ENCODE results near the gene OTOP2. TPM values are rescaled to one million over a fixed set of nuclear protein-coding genes. Genes with fewer than 3 reads are reported as not detected.

Gene OTOP2
- total and polyA plus RNA-seq, 2 of the 8 experiments (the other 6 are each of a cell fraction or from before 2014, with no cell fraction given), result 0.23 TPM; not detected in 1

- POLR2A ChIA-PET (ENCODE audit: partially characterized antibody), result interaction anchor here (1.0 to 2.3 kb wide), 2 partner anchors 8 to 10 kb away, joined by 3 to 7 read pairs; no protein-coding TSS in a partner anchor
- no peak for DNase-seq (ENCODE audit: low read depth in 1 of 2, low spot score in 2 of 2)
These were observed 7.2 kb upstream of the OTOP2 start for GRCh38 chr17:74916851-74917199.

More at GRCh38 chr17:74916851-74917199, 7.2 kb upstream of the OTOP2 start:
- H2BK12ac ChIP-seq (ENCODE audit: low read depth, low read length), result peak overlapping the region; percentile 72; the same call in 1 of the 2 replicates
- no peak overlapping the region for H3K18ac ChIP-seq (ENCODE audit: extremely low read depth, low read length)
- WGBS, 2 experiments (ENCODE audit: extremely low coverage in 1 of 2, insufficient coverage in 1 of 2, insufficient read length in 1 of 2, insufficient replicate concordance in 2 of 2, low coverage in 1 of 2, low lambda C conversion rate in 2 of 2, missing lambda C conversion rate in 1 of 2), result 94% methylated on average over 11 of the region's 11 CpGs; no CpG with 5 or more reads in 1 of the 2 experiments
- H3K79me2 ChIP-seq (ENCODE audit: control insufficient read depth in 1 of 2, insufficient read depth in 2 of 2, low read length in 2 of 2), result no peaks in the 10 kb centered on the region
- no peak overlapping the region for H3K23ac ChIP-seq (ENCODE audit: insufficient read length)
- no peak overlapping the region for H4K8ac ChIP-seq (ENCODE audit: extremely low read depth, insufficient read depth, low read length)
- H3K14ac ChIP-seq (ENCODE audit: insufficient read length), result no peak overlapping the region
- H2AK5ac ChIP-seq (ENCODE audit: low read depth, low read length), result no peak overlapping the region
- H4K5ac ChIP-seq (ENCODE audit: insufficient read length, low read depth, low read length), result no peak overlapping the region
- H4K91ac ChIP-seq (replicated peaks; ENCODE audit: insufficient read length, low read length), result peak overlapping the region; percentile 27
- no peak overlapping the region; a peak in 1 of 7 replicates for H3K9ac ChIP-seq (replicated peaks in 1 of 4; ENCODE audit: extremely low read depth in 1 of 4, low read depth in 3 of 4, low read length in 3 of 4)
- no peak overlapping the region for H3K4me2 ChIP-seq (ENCODE audit: insufficient read depth in 1 of 2, low read depth in 2 of 2, low read length in 2 of 2)
- no peak overlapping the region for H2AFZ ChIP-seq (ENCODE audit: low read length)
- CTCF ChIA-PET (ENCODE audit: partially characterized antibody), result interaction anchor here (1.0 to 49.9 kb wide), 3 partner anchors 21 to 55 kb away, joined by 3 to 1072 read pairs (median 4); no protein-coding TSS in a partner anchor
- no peaks in the 10 kb centered on the region for H3K9me3 ChIP-seq (ENCODE audit: insufficient read depth in 2 of 2, low read depth in 1 of 2, low read length in 1 of 2)
- H2BK120ac ChIP-seq (replicated peaks; ENCODE audit: low read depth, low read length), result no peak overlapping the region
- H2BK5ac ChIP-seq (ENCODE audit: low read depth, low read length), result no peak overlapping the region
- H3K27ac ChIP-seq (ENCODE audit: low read depth, low read length), result no peak overlapping the region
- TF ChIP-seq CTCF (IDR thresholded peaks at IDR 0.05; ENCODE audit: control extremely low read depth in 1 of 3, insufficient read depth in 1 of 3, low read depth in 1 of 3, low read length in 3 of 3) (no peak), NRF1 (IDR thresholded peaks at IDR 0.05; ENCODE audit: low read depth, low read length) (no peak), CEBPB (IDR thresholded peaks at IDR 0.05; ENCODE audit: low read depth, low read length) (no peak), MAX (IDR thresholded peaks at IDR 0.05) (no peak), JUND (IDR thresholded peaks at IDR 0.05; ENCODE audit: low read length) (no peak)
- no peak overlapping the region for H3K56ac ChIP-seq (replicated peaks; ENCODE audit: insufficient read length, low read depth, low read length)
- no peak for FAIRE-seq
- H2BK15ac ChIP-seq (ENCODE audit: low read length), result 0 out of 2 replicates have a peak overlapping the region, but pooled peaks have one; percentile 24
- peaks cover 0 to 5% (median 0%) of the 10 kb centered on the region in 4 experiments; a peak in 4 of 7 replicates for H3K27me3 ChIP-seq (replicated peaks in 1 of 4; ENCODE audit: control insufficient read depth in 3 of 4, extremely low read depth in 1 of 4, insufficient read depth in 3 of 4, low read length in 3 of 4)
- H3K79me1 ChIP-seq (ENCODE audit: low read depth, low read length), result no peaks in the 10 kb centered on the region
- peaks cover 0 to 9% (median 8%) of the 10 kb centered on the region in 4 experiments; a peak in 6 of 7 replicates for H3K4me1 ChIP-seq (replicated peaks in 1 of 4; ENCODE audit: control insufficient read depth in 3 of 4, insufficient read depth in 4 of 4, low read length in 3 of 4)
- H3K23me2 ChIP-seq (ENCODE audit: low read depth, low read length), result no peaks in the 10 kb centered on the region
- H3K4me3 ChIP-seq (ENCODE audit: extremely low read depth in 1 of 4, insufficient read depth in 2 of 4, low read depth in 3 of 4, low read length in 4 of 4), result no peak overlapping the region
- H4K20me1 ChIP-seq (replicated peaks in 1 of 2; ENCODE audit: control insufficient read depth in 1 of 2, insufficient read depth in 2 of 2, low read length in 2 of 2), result peaks cover 0 to 4% of the 10 kb centered on the region in 2 experiments
- H3K36me3 ChIP-seq (ENCODE audit: control insufficient read depth in 2 of 4, insufficient read depth in 4 of 4, low read length in 3 of 4), result no peaks in the 10 kb centered on the region
- no peak overlapping the region for H2BK20ac ChIP-seq (ENCODE audit: low read length)
- no peak overlapping the region for H3K4ac ChIP-seq (replicated peaks; ENCODE audit: insufficient read length, low read depth, low read length)
